ENCODE measurements around the gene CDK18. TPM values are rescaled to one million over a fixed set of nuclear protein-coding genes. Genes with fewer than 3 reads are reported as not detected.

CDK18 gene
- total and polyA plus RNA-seq, 2 experiments from 2014 or later: not detected

DNA sequence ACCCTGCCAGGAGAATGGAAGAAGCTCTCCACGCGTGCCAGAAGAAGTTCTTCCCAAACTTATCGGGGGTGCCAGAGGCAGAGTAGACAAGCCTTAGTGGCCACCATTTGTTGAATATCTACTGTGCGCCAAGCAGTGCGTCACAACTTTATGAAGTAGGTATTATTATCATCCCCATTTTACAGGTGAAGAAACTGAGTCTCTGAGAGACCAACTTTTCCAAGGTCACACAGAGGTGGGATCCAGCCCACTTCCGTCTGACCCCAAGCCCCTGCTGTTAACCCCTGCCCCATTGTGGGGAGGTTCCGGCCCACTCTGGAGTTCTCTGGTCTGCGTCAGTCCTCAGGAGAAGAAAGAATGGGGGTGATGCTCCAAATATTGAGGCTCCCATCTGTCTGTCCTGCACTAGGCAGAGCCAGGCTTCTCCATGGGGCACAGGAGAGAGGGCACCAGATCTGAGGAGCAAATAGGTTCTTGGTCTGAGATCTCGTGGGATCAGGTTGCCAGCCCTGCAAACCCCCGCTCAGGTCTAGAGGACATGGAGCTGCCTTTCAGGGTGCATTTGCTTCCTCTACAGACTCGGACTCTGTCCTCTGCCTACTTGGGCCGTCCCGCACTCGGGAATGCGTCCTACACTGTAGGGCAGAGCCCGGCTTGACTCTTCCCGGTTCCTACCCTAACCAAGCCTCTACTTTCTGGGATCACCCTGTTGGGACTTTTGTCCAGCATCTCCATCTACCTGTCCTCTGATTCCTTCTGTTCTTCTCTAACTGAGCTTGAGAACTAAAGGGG is 2.1 kb downstream of the CDK18 start:
- no peaks in the 10 kb centered on the region for H3F3A ChIP-seq (ENCODE audit: insufficient read depth)
- in situ Hi-C loops (cut with MboI): no loop called here
- no peak overlapping the region for H3K9ac ChIP-seq
- DNase-seq: no peak
- no peaks in the 10 kb centered on the region for H4K20me1 ChIP-seq (ENCODE audit: insufficient read depth)
- H2AFZ ChIP-seq: no peak overlapping the region
- H3K27ac ChIP-seq: no peak overlapping the region
- H3K4me2 ChIP-seq (ENCODE audit: unreplicated experiment): no peak overlapping the region
- H3K27me3 ChIP-seq (replicated peaks; ENCODE audit: insufficient read depth): peaks cover 35% of the 10 kb centered on the region
- no peak overlapping the region for H3K4me3 ChIP-seq
- H3K9me3 ChIP-seq (ENCODE audit: low read depth): no peaks in the 10 kb centered on the region
- WGBS, 2 experiments (ENCODE audit: low coverage in 1 of 2, low lambda C conversion rate in 2 of 2, missing lambda C conversion rate in 2 of 2): 81 to 82% methylated on average over 16 to 17 of the region's 17 CpGs
- no peaks in the 10 kb centered on the region for H3K79me2 ChIP-seq (ENCODE audit: insufficient read depth)
- H3K9me2 ChIP-seq (ENCODE audit: insufficient read depth): no peaks in the 10 kb centered on the region
- no peak for TF ChIP-seq EZH2 (IDR thresholded peaks at IDR 0.05; ENCODE audit: insufficient read depth, poor library complexity, severe bottlenecking)
- no peak for TF ChIP-seq EZH2phosphoT487 (IDR thresholded peaks at IDR 0.05; ENCODE audit: insufficient read depth, low read depth)
- H3K36me3 ChIP-seq (ENCODE audit: low read depth): no peaks in the 10 kb centered on the region
- H3K4me1 ChIP-seq (ENCODE audit: insufficient read depth): no peaks in the 10 kb centered on the region

DNA sequence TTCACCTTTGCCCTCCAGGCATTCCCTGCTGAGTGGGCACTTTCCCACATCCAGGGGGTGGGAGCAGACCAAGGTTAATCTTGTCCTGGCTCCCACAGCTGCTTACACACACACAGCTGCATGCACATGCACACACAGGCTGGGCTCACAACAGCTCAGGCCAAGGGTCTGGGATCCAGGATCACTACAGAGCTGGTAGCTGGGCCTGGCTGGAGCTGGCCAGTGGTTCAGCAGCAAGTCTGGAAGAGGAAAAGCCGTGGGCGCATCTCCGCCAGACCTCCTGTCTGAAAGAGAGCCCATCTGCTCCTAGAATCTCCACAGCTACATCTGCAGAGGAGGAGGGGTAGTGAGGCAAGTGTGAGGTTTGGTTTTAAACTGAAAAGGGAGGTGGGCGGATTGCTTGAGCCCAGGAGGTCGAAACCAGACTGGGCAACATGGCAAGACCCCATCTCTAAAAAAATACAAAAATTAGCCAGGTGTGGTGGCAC is 3.8 kb downstream of the CDK18 start:
- H3K9me2 ChIP-seq (ENCODE audit: insufficient read depth): no peaks in the 10 kb centered on the region
- H3K27me3 ChIP-seq (replicated peaks; ENCODE audit: insufficient read depth): peaks cover 34% of the 10 kb centered on the region
- no peak overlapping the region for H3K9ac ChIP-seq
- H3K79me2 ChIP-seq (ENCODE audit: insufficient read depth): no peaks in the 10 kb centered on the region
- H4K20me1 ChIP-seq (ENCODE audit: insufficient read depth): no peaks in the 10 kb centered on the region
- in situ Hi-C loops (cut with MboI): no loop called here
- no peak overlapping the region for H3K4me2 ChIP-seq (ENCODE audit: unreplicated experiment)
- no peaks in the 10 kb centered on the region for H3K36me3 ChIP-seq (ENCODE audit: low read depth)
- no peak overlapping the region for H2AFZ ChIP-seq
- TF ChIP-seq EZH2 (IDR thresholded peaks at IDR 0.05; ENCODE audit: insufficient read depth, poor library complexity, severe bottlenecking) (no peak), EZH2phosphoT487 (IDR thresholded peaks at IDR 0.05; ENCODE audit: insufficient read depth, low read depth) (no peak)
- H3K4me3 ChIP-seq: no peak overlapping the region
- 63 to 66% methylated on average over 5 of the region's 5 CpGs for WGBS, 2 experiments (ENCODE audit: low coverage in 1 of 2, low lambda C conversion rate in 2 of 2, missing lambda C conversion rate in 2 of 2)
- H3F3A ChIP-seq (ENCODE audit: insufficient read depth): no peaks in the 10 kb centered on the region
- no peak for DNase-seq
- no peaks in the 10 kb centered on the region for H3K4me1 ChIP-seq (ENCODE audit: insufficient read depth)
- H3K27ac ChIP-seq: no peak overlapping the region
- no peaks in the 10 kb centered on the region for H3K9me3 ChIP-seq (ENCODE audit: low read depth)

DNA sequence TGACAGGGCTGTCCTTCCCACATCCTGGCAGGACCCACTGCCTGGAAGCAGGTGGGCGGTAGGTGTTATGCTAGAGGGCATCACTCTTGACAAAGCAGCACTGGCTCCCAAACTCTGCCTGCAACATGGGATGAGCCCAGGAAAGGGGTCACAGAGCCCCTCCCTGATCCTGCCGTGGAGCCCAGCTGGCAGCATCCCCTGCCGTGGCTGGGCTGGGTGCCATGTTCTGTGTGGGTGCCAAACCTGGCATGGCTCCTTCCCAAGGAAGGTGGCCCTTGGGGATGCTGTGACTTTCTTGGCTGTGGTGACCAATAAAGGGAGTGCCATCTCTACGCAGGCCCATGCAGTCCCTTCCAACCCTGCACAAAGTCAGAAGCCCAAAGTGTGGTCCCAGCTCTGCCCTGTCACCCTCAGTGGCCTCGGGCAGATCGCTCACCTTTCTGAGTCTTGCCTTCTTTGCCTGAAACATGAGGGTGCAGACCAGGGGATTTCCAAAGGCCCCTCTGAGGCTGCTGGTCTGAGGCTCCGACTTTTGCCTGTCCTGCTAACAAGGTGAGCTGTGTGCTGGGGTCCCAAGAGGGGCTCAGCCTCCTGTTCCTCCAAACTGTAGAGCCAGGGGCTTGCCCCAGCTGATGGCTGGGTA is 6.0 kb downstream of the CDK18 start:
- Histone ChIP-seq H3K4me3 (no peak overlapping the region), H3K4me1 (ENCODE audit: insufficient read depth) (no peaks in the 10 kb centered on the region), H4K20me1 (ENCODE audit: insufficient read depth) (no peaks in the 10 kb centered on the region), H3K36me3 (ENCODE audit: low read depth) (no peaks in the 10 kb centered on the region), H3F3A (ENCODE audit: insufficient read depth) (no peaks in the 10 kb centered on the region), H3K9ac (no peak overlapping the region), H3K4me2 (ENCODE audit: unreplicated experiment) (no peak overlapping the region), H2AFZ (no peak overlapping the region), H3K9me3 (ENCODE audit: low read depth) (no peaks in the 10 kb centered on the region), H3K27ac (no peak overlapping the region), H3K79me2 (ENCODE audit: insufficient read depth) (no peaks in the 10 kb centered on the region), H3K27me3 (replicated peaks; ENCODE audit: insufficient read depth) (peaks cover 14% of the 10 kb centered on the region), H3K9me2 (ENCODE audit: insufficient read depth) (no peaks in the 10 kb centered on the region)
- no peak for DNase-seq
- WGBS, 2 experiments (ENCODE audit: low coverage in 1 of 2, low lambda C conversion rate in 2 of 2, missing lambda C conversion rate in 2 of 2): 45 to 47% methylated on average over 7 of the region's 7 CpGs
- in situ Hi-C loops (cut with MboI): no loop called here
- TF ChIP-seq EZH2phosphoT487 (IDR thresholded peaks at IDR 0.05; ENCODE audit: insufficient read depth, low read depth) (no peak), EZH2 (IDR thresholded peaks at IDR 0.05; ENCODE audit: insufficient read depth, poor library complexity, severe bottlenecking) (no peak)

GRCh38 chr1:205510951-205511330 is 6.5 kb downstream of the CDK18 start:
- Histone ChIP-seq H3K79me2 (ENCODE audit: insufficient read depth) (no peaks in the 10 kb centered on the region), H3K4me3 (no peak overlapping the region), H3K27me3 (replicated peaks; ENCODE audit: insufficient read depth) (peaks cover 9% of the 10 kb centered on the region; the same call in 1 of the 2 replicates), H3K4me2 (ENCODE audit: unreplicated experiment) (no peak overlapping the region), H2AFZ (no peak overlapping the region), H3K9ac (no peak overlapping the region), H3K9me2 (ENCODE audit: insufficient read depth) (no peaks in the 10 kb centered on the region), H3K9me3 (ENCODE audit: low read depth) (no peaks in the 10 kb centered on the region), H3K4me1 (ENCODE audit: insufficient read depth) (no peaks in the 10 kb centered on the region), H4K20me1 (ENCODE audit: insufficient read depth) (no peaks in the 10 kb centered on the region), H3K36me3 (ENCODE audit: low read depth) (no peaks in the 10 kb centered on the region), H3K27ac (no peak overlapping the region), H3F3A (ENCODE audit: insufficient read depth) (no peaks in the 10 kb centered on the region)
- in situ Hi-C loops (cut with MboI): no loop called here
- DNase-seq: no peak
- 62 to 69% methylated on average over 3 of the region's 3 CpGs for WGBS, 2 experiments (ENCODE audit: low coverage in 1 of 2, low lambda C conversion rate in 2 of 2, missing lambda C conversion rate in 2 of 2)
- TF ChIP-seq EZH2 (IDR thresholded peaks at IDR 0.05; ENCODE audit: insufficient read depth, poor library complexity, severe bottlenecking) (no peak), EZH2phosphoT487 (IDR thresholded peaks at IDR 0.05; ENCODE audit: insufficient read depth, low read depth) (no peak)

All from GM23248 (cell line).